SK-N-SH treated with all-trans-retinoic acid at 6 μM for 48 hours (cell line): ENCODE data around the gene LYSMD3.

Source experiments
- ATAC-seq: fragments of 200-7000 bp; cut with Tn5 transposase; 3 replicates; pipeline ENCODE4 v1.9.1; 2020; ENCODE audit warnings: mild to moderate bottlenecking, moderate library complexity
- ARNTL ChIP-seq: fragments of 450-650 bp; formaldehyde crosslinking; IDR thresholded peaks from 2 replicates; pipeline ENCODE4 v1.5.0; 2020; ENCODE audit warnings: low read depth, mild to moderate bottlenecking, moderate library complexity, borderline replicate concordance
- BACH2 ChIP-seq: fragments of 250-450 bp; sonication (Bioruptor Pico); IDR thresholded peaks from 2 replicates; pipeline ENCODE4 v1.9.0; 2021; ENCODE audit warnings: mild to moderate bottlenecking, borderline replicate concordance
- CSDC2 ChIP-seq: fragments of 250-450 bp; sonication (Bioruptor Pico); IDR thresholded peaks from 2 replicates; pipeline ENCODE4 v1.5.0; 2020; ENCODE audit warnings: mild to moderate bottlenecking, moderate library complexity
- ESRRG ChIP-seq: fragments of 250-450 bp; sonication (Bioruptor Pico); IDR thresholded peaks from 2 replicates; pipeline ENCODE4 v1.6.1; 2021; ENCODE audit warnings: mild to moderate bottlenecking
- GLIS3 ChIP-seq: fragments of 250-450 bp; sonication (Bioruptor Pico); IDR thresholded peaks from 2 replicates; pipeline ENCODE4 v1.5.0; 2020; ENCODE audit warnings: mild to moderate bottlenecking, moderate library complexity
- ISL1 ChIP-seq: fragments of 250-450 bp; sonication (Bioruptor Pico); IDR thresholded peaks from 2 replicates; pipeline ENCODE4 v2.1.2; 2022; ENCODE audit warnings: mild to moderate bottlenecking, moderate library complexity
- OSR1 ChIP-seq: fragments of 250-450 bp; sonication (Bioruptor Pico); IDR thresholded peaks from 2 replicates; pipeline ENCODE4 v1.8.0; 2022; ENCODE audit warnings: moderate library complexity, mild to moderate bottlenecking, inconsistent platforms
- PATZ1 ChIP-seq: fragments of 250-450 bp; sonication (Bioruptor Pico); IDR thresholded peaks from 2 replicates; pipeline ENCODE4 v1.8.0; 2020; ENCODE audit warnings: mild to moderate bottlenecking, moderate library complexity, borderline replicate concordance
- PPARA ChIP-seq: fragments of 250-450 bp; sonication (Bioruptor Pico); IDR thresholded peaks from 2 replicates; pipeline ENCODE4 v1.5.0; 2020; ENCODE audit warnings: mild to moderate bottlenecking, borderline replicate concordance
- RARB ChIP-seq: fragments of 250-450 bp; sonication (Bioruptor Pico); IDR thresholded peaks from 2 replicates; pipeline ENCODE4 v1.8.0; 2021; ENCODE audit warnings: mild to moderate bottlenecking, moderate library complexity
- SNAI2 ChIP-seq: fragments of 250-450 bp; sonication (Bioruptor Pico); IDR thresholded peaks from 2 replicates; pipeline ENCODE4 v1.5.0; 2020; ENCODE audit warnings: mild to moderate bottlenecking, moderate library complexity
- TOX ChIP-seq: fragments of 250-450 bp; sonication (Bioruptor Pico); IDR thresholded peaks from 2 replicates; pipeline ENCODE4 v1.8.0; 2021; ENCODE audit warnings: mild to moderate bottlenecking, moderate library complexity, borderline replicate concordance
- TSHZ2 ChIP-seq: fragments of 250-450 bp; sonication (Bioruptor Pico); IDR thresholded peaks from 2 replicates; pipeline ENCODE4 v1.5.0; 2020; ENCODE audit warnings: mild to moderate bottlenecking, moderate library complexity
- ZC3H10 ChIP-seq: fragments of 250-450 bp; sonication (Bioruptor Pico); IDR thresholded peaks from 2 replicates; pipeline ENCODE4 v1.5.1; 2021; ENCODE audit warnings: mild to moderate bottlenecking, moderate library complexity
- ZFP3 ChIP-seq: fragments of 250-450 bp; sonication (Bioruptor Pico); IDR thresholded peaks from 2 replicates; pipeline ENCODE4 v1.5.0; 2020; ENCODE audit warnings: mild to moderate bottlenecking, moderate library complexity
- ZFP30 ChIP-seq: fragments of 450-650 bp; formaldehyde crosslinking; IDR thresholded peaks from 2 replicates; pipeline ENCODE4 v1.5.0; 2022; ENCODE audit warnings: mild to moderate bottlenecking, moderate library complexity
- ZNF565 ChIP-seq: fragments of 450-650 bp; formaldehyde crosslinking; conservative IDR thresholded peaks from 2 replicates; pipeline ENCODE4 v1.5.0; 2020; ENCODE audit warnings: low read depth, mild to moderate bottlenecking, moderate library complexity
- ZNF70 ChIP-seq: fragments of 450-650 bp; formaldehyde crosslinking; IDR thresholded peaks from 2 replicates; pipeline ENCODE4 v1.5.0; 2020; ENCODE audit warnings: mild to moderate bottlenecking, moderate library complexity
- ZNF8 ChIP-seq: fragments of 450-650 bp; formaldehyde crosslinking; IDR thresholded peaks from 2 replicates; pipeline ENCODE4 v1.5.0; 2020; ENCODE audit warnings: mild to moderate bottlenecking, moderate library complexity
- TF ChIP-seq, protein P1 (sequence below): fragments of 250-450 bp; sonication (Bioruptor Pico); IDR thresholded peaks from 2 replicates; pipeline ENCODE4 v1.8.0; 2021; ENCODE audit warnings: low read depth, mild to moderate bottlenecking, moderate library complexity, borderline replicate concordance
- TF ChIP-seq, protein P2 (sequence below): fragments of 250-450 bp; sonication (Bioruptor Pico); IDR thresholded peaks from 2 replicates; pipeline ENCODE4 v1.5.1; 2021; ENCODE audit warnings: mild to moderate bottlenecking, moderate library complexity
- TF ChIP-seq, protein P3 (sequence below): fragments of 250-450 bp; sonication (Bioruptor Pico); IDR thresholded peaks from 2 replicates; pipeline ENCODE4 v1.5.1; 2020; ENCODE audit warnings: low read depth, mild to moderate bottlenecking, moderate library complexity

Gene LYSMD3

DNA sequence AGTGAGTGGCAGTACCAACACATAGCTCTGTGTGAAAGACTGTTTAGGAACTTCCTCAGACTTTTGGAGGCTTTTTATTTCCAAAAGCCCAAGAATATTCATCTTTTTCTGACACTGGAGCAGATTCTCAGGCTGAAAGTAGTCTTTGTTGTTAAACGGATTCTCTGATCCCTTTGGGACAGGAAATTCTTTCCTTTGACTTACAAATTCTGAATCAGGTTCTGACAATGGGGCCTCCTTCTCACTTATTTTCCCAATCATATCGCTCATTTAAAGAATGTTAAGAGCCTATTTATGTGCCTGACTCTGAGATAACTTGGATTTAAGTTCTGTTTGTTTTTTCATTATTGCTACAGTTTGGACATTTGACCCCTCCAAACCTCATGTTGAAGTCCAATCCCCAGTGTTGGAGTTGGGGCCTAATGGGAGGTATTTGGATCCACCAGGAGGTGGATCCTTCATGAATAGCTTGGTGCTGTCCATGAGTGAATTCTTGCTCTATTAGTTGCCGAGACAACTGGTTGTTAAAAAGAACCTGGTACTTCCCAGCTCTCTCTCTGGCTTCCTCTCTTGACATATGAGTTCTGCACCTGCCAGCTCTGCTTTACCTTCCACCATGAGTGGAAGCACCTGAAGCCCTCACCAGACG is 25.1 kb upstream of the LYSMD3 start:
- TF ChIP-seq ISL1 (CRISPR knock-in tag) (no peak), BACH2 (no peak), ZFP3 (no peak), PATZ1 (no peak), TOX (CRISPR knock-in tag) (no peak), ZNF8 (CRISPR knock-in tag) (no peak), ZFP30 (CRISPR knock-in tag) (no peak), ESRRG (CRISPR knock-in tag) (no peak), ZC3H10 (no peak)
- TF ChIP-seq, protein P1, sequence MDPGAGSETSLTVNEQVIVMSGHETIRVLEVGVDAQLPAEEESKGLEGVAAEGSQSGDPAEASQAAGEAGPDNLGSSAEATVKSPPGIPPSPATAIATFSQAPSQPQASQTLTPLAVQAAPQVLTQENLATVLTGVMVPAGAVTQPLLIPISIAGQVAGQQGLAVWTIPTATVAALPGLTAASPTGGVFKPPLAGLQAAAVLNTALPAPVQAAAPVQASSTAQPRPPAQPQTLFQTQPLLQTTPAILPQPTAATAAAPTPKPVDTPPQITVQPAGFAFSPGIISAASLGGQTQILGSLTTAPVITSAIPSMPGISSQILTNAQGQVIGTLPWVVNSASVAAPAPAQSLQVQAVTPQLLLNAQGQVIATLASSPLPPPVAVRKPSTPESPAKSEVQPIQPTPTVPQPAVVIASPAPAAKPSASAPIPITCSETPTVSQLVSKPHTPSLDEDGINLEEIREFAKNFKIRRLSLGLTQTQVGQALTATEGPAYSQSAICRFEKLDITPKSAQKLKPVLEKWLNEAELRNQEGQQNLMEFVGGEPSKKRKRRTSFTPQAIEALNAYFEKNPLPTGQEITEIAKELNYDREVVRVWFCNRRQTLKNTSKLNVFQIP (CRISPR knock-in tag) = no peak
- ATAC-seq = no peak

DNA sequence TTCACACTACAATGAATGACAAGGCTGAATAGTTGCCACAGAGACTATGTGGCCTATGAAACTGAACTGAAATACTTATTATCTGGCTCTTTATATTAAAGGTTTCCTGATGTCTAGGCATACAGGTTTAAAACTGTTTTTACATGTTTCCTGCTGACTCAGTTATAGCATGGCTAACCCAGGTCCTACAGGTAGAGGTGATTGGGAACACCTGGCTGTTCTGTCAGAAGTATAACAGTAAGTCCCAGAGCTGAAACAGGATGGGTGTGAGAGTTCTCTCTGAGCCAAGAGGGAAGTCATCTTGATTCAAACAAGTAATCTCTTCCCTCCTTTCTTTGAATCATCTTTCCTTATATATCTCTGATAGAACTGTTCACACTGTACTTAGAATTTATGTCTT is 24.3 kb upstream of the LYSMD3 start:
- no peak for TF ChIP-seq ZNF8 (CRISPR knock-in tag)
- no peak for TF ChIP-seq ZNF565 (CRISPR knock-in tag)
- TF ChIP-seq CSDC2 = no peak
- TF ChIP-seq PATZ1 = no peak
- no peak for TF ChIP-seq ZC3H10
- no peak for ATAC-seq

DNA sequence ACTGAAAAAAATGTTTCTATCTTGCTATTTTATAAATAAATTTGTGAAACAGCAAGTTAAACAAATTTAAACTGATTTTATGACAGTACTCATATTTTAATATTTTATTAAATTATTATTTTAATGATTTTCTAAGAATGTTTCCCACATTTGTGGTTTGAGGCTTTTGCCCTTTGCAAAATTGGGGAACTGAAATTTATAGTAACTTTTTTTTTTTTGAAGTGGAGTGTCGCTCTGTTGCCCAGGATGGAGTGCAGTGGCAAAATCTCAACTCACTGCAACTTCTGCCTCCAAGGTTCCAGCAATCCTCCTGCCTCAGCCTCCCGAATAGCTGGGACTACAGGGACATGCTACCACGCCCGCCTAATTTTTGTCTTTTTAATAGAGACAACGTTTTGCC is 22.0 kb upstream of the LYSMD3 start:
- no peak for TF ChIP-seq OSR1 (CRISPR knock-in tag)
- TF ChIP-seq CSDC2 = no peak
- TF ChIP-seq PPARA (CRISPR knock-in tag) = no peak
- no peak for TF ChIP-seq PATZ1
- no peak for TF ChIP-seq RARB
- no peak for TF ChIP-seq ARNTL
- no peak for TF ChIP-seq TOX (CRISPR knock-in tag)
- TF ChIP-seq ISL1 (CRISPR knock-in tag) = no peak
- no peak for TF ChIP-seq ZNF565 (CRISPR knock-in tag)
- TF ChIP-seq GLIS3 (CRISPR knock-in tag) = no peak
- TF ChIP-seq ESRRG (CRISPR knock-in tag) = no peak
- TF ChIP-seq BACH2 = no peak
- TF ChIP-seq ZNF70 (CRISPR knock-in tag) = no peak
- no peak for TF ChIP-seq TSHZ2
- no peak for TF ChIP-seq SNAI2 (CRISPR knock-in tag)
- TF ChIP-seq, protein P2, sequence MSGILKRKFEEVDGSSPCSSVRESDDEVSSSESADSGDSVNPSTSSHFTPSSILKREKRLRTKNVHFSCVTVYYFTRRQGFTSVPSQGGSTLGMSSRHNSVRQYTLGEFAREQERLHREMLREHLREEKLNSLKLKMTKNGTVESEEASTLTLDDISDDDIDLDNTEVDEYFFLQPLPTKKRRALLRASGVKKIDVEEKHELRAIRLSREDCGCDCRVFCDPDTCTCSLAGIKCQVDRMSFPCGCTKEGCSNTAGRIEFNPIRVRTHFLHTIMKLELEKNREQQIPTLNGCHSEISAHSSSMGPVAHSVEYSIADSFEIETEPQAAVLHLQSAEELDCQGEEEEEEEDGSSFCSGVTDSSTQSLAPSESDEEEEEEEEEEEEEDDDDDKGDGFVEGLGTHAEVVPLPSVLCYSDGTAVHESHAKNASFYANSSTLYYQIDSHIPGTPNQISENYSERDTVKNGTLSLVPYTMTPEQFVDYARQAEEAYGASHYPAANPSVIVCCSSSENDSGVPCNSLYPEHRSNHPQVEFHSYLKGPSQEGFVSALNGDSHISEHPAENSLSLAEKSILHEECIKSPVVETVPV (CRISPR knock-in tag) = no peak
- no peak for TF ChIP-seq ZNF8 (CRISPR knock-in tag)
- TF ChIP-seq ZFP30 (CRISPR knock-in tag) = no peak
- TF ChIP-seq, protein P3, sequence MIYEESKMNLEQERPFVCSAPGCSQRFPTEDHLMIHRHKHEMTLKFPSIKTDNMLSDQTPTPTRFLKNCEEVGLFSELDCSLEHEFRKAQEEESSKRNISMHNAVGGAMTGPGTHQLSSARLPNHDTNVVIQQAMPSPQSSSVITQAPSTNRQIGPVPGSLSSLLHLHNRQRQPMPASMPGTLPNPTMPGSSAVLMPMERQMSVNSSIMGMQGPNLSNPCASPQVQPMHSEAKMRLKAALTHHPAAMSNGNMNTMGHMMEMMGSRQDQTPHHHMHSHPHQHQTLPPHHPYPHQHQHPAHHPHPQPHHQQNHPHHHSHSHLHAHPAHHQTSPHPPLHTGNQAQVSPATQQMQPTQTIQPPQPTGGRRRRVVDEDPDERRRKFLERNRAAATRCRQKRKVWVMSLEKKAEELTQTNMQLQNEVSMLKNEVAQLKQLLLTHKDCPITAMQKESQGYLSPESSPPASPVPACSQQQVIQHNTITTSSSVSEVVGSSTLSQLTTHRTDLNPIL = no peak
- no peak for ATAC-seq
